Activated CD8-positive, alpha-beta memory T cell treated with anti-CD3 and anti-CD28 coated beads, Interleukin-2, amount 50 U/mL, for 24 hours (primary cell): ENCODE measurements around the gene CATSPER3.

ENCODE experiments used
- DNase-seq: peaks from one replicate; pipeline ENCODE4 v3.0.0-alpha.2; 2020; ENCODE audit errors: extremely low read depth

Gene CATSPER3

DNA sequence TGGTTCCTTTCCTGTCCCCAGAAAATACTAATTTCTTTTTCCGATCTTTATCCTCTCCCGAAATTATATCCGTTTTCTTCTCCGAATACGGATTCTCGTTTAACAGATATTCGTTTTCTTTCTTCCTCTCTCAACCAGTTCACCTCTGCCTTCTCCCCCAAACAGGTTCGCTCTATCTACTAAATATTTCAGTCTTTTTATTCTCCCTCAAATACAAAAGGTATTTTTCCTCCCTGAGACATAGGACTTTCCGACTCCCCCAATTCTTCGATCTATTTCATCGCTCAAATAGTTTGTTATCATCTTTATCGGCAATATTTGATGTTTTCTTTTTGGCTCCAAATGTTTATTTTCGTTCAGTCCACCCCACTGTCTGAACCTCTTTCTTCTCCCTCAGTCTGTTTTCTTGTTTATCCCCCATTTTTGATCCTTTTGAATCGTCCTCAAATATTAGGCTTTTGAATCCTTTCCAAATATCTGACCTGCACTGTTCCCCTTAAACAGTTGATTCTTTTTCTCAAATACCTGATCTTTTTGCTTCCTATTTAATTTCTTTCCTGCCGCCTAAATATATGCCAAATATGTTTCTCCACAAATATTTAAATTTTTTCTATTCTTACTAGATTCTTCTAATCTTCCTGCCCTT, 61.9 kb downstream of the CATSPER3 start:
- DNase-seq: no peak

DNA sequence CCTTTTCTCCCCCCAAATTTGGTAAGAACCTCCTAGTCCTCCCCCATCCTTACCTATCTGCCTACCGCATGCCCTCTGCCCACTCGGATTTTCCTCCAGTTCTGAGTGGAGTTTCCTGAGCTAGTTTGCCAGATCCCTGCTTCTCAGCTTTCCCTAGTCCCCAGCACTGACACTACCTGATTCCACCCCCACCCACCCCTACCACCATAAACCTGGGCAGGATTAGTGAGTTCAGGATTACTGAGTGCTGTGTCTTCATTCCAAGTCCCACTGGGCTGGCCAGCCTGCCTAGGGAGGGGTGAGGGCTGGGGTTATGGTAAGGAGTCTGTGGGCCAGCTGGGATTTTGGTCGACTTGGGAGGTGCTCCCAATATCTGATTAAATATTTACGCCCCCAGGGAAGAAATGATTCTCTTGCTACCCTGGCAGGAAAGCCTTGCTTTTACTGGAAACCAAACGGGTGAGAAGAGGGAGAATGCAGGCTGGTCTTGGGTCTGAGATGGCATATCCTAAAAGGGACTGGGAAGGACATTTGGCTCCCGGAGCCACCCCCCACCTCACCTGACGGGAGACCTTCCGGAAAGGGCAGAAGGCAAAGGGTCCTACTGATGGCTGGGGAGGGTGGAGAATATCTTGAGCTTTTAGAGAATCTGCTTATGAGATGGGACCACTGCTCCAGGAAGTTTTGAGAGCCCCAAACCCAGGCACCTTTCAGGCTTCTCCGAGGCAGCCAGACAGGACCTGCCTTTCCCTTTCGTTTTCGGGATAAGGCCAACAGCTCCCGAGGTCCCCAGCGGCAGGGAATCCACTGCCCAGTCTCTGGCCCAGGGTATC, 62.6 kb downstream of the CATSPER3 start:
- no peak for DNase-seq

- DNase-seq: no peak
These were observed 63.5 kb downstream of the CATSPER3 start for GRCh38 chr5:135030956-135031812.

GRCh38 chr5:135031813-135032694, 64.3 kb downstream of the CATSPER3 start:
- no peak for DNase-seq

DNA sequence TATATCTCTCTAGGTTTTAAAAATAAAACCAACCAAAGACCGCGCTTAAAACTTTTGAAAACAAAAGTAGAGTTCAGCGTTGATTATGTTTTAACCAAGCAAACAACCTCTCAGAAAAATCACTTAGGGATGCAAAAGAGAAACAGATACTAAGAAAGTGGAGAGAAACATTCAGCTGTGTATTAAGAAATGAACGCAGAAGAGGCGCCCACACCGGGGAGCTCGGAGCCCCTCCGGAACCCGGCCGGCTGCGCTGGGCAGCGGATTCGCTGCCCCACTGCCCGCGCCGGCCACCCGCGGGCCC, 64.9 kb downstream of the CATSPER3 start:
- no peak for DNase-seq

- no peak for DNase-seq
These were observed 65.5 kb downstream of the CATSPER3 start for GRCh38 chr5:135032999-135033861.

GRCh38 chr5:135033901-135034235, 66.2 kb downstream of the CATSPER3 start, which contains the start of gene PITX1:
Gene PITX1 (minus strand): TSS chr5:135034228. CDS start chr5:135033881, 347 bp downstream.
- no peak for DNase-seq

DNA sequence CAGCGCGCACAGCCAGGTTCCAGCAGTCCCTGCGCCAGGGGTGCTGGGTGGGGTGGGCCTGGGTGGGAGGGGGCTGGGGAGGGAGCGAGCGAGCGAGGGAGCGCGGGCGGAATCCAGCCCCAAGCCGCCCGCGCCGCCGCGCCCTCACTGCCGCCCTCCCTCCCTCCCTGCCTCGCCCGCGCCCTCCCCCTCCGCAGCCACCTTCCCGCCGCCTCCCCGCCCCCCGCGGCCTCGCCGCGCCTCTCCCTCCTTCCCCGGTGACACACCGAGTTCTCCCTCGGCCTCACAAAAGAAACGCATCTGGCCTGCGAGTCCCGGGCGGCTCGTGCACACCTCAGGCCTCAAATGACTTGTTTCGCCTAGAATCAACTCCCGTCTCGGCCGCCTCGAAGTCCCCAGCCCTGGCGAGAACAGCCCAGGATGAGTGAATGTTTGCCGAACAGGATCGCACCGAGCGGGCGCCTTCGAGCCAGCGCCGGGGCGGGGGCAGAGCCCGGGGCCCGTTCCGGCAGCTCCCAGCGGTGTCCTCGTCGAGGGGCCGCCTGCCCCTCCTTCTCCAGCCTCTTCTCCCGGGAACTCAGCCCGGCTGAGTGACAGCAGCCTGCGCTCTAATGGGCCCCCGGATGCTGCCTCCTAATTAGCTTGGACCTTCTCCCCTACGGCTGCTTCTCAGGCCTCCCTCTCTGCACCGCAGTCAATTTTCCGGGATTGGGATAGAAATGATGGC, 66.7 kb downstream of the CATSPER3 start:
- no peak for DNase-seq

DNA sequence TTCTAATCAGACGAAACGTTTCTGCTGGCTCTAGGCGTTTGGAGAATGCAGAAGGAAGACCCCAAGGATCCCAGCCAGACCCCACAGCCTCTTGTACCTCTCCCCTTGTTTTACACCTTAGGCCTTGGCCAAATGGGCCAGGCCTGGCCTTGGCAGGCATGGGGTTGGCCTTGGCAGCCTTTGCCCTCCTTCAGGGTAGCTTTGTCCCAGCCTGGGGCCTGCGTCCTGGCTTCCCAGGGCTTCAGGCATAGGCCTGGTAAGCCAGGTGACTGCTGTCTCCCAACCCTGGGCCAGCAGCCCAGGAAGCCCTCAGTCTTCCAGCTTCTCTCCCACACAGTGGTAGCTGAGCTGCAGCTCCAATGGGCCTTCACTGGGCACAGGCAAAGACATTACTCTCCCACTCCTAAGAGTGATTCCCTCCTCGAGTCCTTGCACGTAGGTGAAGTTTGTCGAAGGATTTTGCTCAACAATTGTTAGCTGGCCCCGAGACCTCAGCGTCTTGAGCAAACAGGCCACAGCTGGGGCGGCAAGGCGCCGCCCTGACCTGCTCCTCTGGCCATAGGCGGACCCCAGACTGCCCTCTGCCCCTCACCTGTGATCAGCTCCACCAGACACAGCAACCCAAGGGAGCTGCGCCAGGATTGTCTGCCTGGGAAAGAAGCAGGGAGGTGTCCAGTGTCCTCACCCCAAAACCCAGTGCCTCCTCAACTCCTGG, 67.4 kb downstream of the CATSPER3 start:
- no peak for DNase-seq

DNA sequence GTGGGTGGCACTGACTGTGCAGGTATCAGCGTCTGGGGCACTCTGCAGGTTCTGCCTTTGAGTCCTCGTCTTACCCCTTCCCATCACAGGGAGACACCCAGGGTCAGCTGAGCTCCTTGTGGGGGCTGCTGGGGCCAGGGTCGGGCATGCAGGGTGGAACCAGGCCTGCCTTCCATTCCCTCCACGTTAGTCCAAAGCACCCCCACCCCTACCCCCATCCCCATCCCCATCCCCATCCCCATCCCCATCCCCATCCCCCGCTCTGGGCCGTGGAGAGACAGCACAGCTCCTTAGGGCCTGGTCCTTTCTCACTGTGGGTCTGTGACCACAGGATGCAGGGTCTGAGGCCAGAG, 67.9 kb downstream of the CATSPER3 start:
- no peak for DNase-seq

DNA sequence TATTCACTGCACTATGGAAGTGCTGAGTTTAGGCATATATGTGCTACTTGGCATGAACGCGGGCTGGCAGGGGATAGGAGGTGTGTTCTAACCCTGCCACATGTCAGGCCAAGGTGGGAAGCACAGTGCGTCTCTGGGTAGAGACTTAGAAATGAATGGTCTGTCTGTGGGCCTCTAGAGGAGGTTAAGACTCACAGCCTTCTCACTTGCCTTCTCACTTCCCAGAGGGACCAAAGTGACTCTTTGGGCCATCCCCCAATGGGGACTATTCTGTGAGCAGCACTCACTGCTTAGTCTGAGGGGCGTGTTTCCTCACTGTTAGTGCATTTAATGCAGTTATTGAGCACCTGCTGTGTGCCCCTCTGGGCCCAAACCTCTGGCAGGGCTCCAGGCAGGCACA, 68.7 kb downstream of the CATSPER3 start:
- DNase-seq: no peak

GRCh38 chr5:135037519-135038204, 70.0 kb downstream of the CATSPER3 start:
- no peak for DNase-seq

GRCh38 chr5:135038205-135038812, 70.6 kb downstream of the CATSPER3 start:
- no peak for DNase-seq

- no peak for DNase-seq
These were observed 71.1 kb downstream of the CATSPER3 start for GRCh38 chr5:135038813-135039270.

DNA sequence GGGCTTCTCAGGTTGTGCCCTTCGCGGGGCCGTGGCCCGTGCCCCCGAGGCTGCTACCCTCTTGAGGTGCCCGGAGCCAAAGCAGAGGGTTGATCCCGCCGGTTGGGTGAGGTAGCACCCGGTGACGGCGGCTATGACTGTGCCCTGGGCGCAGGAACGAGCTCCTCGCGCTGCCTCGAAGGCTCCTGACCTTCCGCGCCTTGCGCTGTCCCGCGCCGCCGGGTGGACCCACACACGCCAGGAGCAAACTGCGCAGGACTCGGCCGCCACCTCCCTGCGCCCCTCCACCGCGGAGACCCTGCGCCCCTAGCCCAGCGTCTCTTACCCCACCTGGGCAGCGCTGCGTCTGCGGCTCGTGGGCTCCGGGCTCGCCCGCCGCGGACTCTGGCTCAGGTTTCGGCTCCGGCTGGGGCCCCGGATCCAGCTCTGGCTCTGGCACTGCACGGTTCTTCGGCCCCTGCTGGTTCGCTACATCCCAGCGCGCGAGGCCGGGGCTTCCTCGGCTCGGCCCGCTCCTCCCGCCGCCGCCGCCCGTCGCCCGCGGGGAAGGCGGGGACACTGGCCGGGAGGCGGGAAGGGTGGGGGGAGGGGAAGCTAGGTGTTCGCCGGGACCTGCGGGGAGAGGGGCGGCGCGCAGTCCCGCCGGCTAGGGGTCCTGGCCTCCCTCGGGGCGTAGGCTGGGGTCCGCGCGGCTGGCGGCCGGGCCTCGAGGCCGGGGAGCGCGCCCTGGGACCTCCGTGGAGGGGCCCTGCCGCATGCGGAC, 71.7 kb downstream of the CATSPER3 start:
- DNase-seq: no peak

- DNase-seq: no peak
These were observed 72.3 kb downstream of the CATSPER3 start for GRCh38 chr5:135040034-135040332.

- DNase-seq: no peak
These were observed 72.8 kb downstream of the CATSPER3 start for GRCh38 chr5:135040333-135041144.
